Stimulated activated CD8-positive, alpha-beta memory T cell treated with anti-CD3 and anti-CD28 coated beads, Interleukin-7, amount 100 ng/mL, for 1 hour (primary cell): ENCODE results near the gene SDF2.
"Not testable (repeated sequence)": the region's sequence is repeated elsewhere in the genome, so short reads cannot be mapped to it uniquely, and the experiment has no call there.

Experiments
- DNase-seq, 2 donors: peaks; one replicate each; pipeline ENCODE4 v3.0.0-alpha.2; 2020; ENCODE audit warnings: low read depth in 2 of 2

Gene SDF2

DNA sequence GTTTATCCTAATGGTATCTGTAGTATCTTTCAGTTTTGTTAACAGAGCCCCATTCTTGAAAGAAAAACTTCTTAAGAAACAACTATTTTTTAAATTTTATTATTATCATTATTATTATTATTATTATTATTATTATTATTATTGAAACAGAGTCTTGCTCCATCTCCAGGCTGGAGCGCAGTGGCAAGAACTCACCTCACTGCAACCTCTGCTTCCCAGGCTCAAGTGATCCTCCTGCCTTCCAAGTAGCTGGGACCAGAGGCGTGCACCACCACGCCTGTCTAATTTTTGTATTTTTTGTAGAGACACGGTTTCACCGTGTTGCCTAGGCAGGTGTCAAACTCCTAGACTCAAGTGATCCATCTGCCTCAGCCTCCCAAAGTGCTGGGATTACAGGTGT, 23.7 kb upstream of the SDF2 start:
- no peak for DNase-seq

DNA sequence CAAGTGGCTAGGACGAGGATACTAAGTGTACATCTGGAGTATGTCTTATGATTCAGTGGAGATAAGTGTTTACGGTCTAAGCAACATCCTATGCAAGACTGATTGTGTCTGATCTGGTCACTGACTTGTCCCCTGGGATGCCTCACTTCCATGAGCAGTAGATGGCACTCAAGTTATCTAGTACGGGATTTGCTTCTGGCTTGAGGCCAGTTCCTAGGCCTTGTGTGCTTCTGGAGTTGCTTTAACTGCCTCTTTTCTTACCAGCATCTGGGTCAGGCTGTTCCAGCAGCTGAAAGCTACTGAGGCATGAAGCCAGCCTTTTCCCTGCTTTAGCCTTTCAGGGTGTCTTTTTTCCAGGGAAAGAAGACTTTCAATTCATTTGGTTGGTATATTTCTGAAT, 23.3 kb upstream of the SDF2 start:
- DNase-seq, result no peak

DNA sequence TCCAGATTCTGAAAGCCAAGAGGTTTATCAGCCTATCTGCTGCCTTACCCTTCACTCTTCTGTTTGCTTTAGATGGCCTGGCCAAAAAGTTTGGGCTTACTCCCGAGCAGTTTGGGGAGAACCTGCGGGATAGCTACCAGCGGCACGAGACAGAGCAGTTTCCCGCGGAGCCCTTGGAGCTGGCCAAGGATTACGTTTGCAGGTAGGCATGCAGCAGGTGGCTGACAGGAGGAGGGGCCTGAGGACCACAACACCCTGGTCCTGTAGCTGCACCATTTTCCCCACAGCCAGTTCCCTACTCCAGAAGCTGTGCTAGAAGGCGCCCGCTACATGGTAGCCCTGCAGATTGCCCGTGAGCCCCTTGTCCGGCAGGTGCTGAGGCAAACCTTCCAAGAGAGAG, 20.9 kb upstream of the SDF2 start:
- no peak for DNase-seq

DNA sequence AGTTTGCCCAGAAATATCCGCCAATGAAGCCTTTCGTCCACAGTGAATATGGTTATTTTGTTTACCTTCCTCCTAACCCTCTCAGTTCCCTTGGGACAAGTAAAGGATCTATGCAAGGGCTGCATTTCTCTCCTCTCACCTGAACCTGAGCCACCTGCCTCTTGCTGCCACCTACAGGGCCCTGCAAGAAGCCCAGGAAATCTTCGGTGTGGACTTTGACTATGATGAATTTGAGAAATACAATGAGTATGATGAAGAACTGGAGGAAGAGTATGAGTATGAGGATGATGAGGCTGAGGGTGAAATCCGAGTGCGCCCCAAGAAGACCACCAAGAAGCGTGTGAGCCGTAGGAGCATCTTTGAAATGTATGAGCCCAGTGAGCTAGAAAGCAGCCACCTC, 14.3 kb upstream of the SDF2 start:
- DNase-seq, result no peak

DNA sequence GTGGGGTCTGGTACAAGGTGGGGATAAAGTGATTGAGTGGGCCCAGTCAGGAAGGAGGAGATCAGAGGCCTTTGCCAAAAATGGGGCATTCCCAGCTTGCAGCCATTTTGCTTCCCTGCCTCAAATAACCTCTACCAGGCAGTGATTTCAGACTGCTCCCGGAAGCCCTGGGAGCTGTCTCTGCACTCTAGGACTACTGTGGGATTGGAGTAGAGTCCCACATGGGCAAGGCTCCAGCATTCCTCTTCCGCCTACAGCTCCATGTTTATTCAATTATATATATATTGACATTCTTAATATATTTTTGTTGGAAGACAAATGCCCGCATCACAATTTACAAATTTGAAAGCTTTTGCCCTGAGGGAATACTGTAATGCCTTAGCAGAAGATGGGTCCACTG, 13.8 kb upstream of the SDF2 start:
- no peak for DNase-seq

DNA sequence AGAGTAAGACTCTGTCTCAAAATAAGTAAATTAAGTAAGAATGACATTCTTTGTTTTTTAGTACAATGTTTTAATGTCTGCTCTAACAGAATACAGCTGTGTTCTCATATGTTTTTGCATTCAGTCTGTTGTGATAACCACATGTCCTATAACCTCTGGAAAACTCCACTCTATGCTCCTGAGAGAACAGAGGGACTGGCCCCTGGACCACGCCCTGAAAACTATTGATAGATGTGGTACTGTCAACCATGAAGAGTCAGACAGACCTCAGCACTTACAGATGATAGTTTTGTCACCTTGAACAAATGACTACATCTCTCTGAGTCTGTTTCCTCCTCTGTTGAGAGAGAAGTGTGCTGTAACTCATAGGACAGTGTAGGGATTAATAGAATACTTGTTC, 8.2 kb upstream of the SDF2 start:
- DNase-seq, result no peak

DNA sequence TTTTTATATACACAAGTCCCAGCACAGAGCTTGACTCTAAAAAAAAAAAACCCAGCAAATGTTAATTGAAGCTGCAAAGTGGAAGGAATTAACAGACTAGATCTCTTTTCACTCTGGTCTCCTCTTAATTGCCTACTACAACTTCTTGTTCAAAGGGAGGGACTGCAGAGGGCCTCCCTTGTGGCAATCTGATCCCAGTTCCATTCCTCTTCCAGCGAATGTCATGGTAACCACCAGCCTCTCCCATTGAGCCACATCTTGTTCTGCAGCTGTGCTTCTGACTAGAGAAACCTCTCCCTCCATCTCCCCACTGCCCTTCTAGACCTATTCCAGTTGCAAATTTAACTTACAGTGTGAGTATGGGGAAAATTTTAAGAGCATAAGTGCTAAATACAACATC, 6.2 kb upstream of the SDF2 start:
- DNase-seq, result no peak

DNA sequence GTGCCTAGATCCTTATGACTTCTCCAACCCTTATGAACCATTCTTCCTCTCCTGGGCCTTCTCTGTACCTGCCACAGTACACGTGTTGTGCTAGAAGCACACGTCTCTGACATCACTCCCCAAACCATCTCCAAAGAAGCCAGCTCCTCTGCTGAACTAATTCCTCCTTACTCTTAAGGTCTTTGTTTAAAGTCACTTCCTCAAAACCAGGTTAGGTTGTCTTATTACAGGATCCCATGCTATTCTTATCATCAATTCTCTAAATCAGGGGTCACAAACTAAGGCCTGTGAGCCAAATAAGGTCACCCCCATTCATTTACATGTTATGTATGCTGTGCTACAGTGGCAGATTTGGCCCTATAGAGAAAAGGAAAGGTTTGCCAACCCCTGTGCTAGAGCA, 4.3 kb upstream of the SDF2 start:
- no peak for DNase-seq

DNA sequence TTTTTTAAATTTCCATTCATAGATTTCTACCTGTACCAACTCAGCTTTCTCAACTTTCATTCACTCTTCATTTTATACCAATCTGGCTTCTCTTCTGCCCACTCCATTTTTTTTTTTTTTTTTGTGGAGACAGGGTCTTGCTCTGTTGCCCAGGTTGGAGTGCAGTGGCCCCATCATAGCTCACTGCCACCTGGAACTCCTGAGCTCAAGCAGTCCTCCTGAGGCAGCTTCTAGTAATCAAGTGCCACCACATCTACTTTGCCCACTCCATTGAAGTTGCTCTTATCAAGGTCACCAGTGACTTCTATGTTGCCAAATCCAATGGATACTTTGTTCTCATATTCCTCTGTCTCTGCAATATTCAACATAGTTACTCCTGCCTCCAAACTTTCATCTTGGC, 2.0 kb upstream of the SDF2 start:
- DNase-seq, result no peak

DNA sequence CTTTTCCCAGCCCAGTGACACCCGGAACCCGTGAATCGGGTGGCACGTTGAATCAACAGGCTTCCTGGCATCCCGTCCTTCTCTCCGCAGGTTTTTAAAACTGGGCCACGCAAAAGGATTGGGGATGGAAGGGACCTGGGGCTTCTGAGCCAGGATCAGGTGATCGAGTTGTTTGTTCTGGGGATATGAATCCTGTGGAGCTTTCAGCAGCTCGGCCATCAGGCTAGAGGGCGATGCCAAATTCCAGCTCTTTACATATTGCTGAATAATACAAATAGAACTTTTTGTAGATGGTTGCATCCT, 772 bp upstream of the SDF2 start:
- no peak for DNase-seq

DNA sequence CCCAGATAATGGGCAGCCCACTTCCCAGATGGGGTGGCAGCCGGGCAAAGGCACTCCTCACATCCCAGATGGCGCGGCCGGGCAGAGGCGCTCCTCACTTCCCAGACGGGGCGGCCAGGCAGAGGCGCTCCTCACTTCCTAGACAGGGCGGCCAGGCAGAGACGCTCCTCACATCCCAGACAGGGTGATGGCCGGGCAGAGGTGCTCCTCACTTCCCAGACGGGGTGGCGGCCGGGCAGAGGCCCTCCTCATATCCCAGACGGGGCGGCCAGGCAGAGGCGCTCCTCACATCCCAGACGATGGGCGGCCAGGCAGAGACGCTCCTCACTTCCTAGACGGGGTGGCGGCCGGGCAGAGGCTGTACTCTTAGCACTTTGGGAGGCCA, 2.2 kb downstream of the SDF2 start:
- DNase-seq, result not testable (repeated sequence)

DNA sequence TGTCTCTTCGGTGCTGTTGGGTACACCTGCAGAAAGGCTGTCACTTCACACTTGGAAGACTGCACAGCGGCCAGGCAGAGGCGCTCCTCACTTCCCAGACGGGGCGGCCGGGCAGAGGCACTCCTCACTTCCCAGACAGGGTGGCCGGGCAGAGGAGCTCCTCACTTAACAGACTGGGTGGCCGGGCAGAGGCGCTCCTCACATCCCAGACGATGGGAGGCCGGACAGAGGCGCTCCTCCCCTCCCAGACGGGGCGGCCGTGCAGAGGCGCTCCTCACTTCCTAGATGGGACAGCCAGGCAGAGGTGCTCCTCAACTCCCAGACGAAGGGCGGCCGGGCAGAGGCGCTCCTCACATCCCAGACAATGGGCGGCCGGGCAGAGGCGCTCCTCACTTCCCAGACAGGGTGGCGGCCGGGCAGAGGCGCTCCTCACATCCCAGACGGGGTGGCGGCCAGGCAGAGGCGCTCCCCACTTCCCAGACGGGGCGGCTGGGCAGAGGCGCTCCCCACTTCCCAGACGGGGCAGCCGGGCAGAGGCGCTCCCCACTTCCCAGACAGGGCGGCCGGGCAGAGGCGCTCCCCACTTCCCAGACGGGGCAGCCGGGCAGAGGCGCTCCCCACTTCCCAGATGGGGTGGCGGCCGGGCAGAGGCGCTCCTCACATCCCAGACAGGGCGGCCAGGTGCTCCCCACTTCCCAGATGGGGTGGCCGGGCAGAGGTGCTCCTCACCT, 2.8 kb downstream of the SDF2 start:
- DNase-seq, result not testable (repeated sequence)

DNA sequence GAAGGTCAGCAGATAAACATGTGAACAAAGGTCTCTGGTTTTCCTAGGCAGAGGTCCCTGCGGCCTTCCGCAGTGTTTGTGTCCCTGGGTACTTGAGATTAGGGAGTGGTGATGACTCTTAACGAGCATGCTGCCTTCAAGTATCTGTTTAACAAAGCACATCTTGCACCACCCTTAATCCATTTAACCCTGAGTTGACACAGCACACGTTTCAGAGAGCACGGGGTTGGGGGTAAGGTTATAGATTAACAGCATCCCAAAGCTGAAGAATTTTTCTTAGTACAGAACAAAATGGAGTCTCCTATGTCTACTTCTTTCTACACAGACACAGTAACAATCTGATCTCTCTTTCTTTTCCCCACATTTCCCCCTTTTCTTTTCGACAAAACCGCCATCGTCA, 3.4 kb downstream of the SDF2 start:
- not testable (repeated sequence) for DNase-seq

DNA sequence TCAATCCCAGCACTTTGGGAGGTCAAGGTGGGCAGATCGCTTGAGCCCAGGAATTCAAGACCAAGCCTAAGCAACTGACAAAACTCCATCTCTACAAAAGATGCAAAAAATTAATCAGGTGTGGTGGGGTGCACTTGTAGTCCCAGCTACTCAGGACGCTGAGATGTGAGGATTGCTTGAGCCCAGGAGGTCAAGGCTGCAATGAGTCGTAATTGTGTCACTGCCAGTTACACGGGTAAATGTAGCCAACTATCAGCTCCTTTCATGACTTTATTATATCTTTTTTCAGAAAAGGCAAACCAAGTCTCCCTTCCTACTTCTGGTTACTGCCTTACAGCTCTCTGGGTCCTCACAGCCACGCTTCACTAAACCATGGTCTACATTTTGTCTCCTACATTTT, 4.0 kb downstream of the SDF2 start:
- DNase-seq, result no peak

DNA sequence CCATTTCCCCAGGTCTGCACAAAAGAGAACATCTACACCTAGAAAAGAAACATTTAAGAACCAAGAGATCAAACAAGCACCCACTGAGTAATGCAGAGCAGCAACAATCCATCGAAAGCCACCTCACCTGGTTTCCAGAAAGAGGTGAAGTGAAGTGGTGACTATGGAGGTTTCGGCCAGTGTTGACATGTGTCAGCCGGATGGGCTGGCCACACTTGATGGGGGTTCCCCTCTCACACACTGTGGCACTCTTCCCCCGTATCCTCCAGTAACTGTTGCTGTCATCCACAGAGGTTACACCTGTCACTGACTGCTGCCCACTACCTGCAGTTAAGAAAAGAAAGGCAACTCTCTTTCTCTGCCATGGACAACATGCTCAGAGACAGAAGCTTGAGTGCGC, 6.5 kb downstream of the SDF2 start:
- DNase-seq, result no peak

DNA sequence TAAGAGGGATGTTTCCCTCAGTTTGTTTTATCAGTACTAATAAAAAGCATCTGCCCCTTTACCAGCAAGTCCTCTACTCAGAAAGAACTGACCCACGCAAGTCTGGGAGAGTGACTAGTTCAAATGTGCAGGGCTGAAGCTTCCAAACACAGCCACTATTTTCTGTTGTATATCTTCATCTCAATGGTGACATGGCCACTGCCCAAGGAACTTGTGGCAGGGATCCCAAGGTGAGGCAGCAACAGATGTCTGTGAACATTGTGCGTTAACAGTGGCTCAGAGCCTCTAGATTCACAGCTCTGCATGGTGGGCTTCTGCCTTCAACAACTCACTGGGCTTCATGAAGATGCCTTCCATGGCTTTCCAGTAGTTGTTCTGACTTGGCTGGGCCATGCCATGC, 13.0 kb downstream of the SDF2 start:
- no peak for DNase-seq

DNA sequence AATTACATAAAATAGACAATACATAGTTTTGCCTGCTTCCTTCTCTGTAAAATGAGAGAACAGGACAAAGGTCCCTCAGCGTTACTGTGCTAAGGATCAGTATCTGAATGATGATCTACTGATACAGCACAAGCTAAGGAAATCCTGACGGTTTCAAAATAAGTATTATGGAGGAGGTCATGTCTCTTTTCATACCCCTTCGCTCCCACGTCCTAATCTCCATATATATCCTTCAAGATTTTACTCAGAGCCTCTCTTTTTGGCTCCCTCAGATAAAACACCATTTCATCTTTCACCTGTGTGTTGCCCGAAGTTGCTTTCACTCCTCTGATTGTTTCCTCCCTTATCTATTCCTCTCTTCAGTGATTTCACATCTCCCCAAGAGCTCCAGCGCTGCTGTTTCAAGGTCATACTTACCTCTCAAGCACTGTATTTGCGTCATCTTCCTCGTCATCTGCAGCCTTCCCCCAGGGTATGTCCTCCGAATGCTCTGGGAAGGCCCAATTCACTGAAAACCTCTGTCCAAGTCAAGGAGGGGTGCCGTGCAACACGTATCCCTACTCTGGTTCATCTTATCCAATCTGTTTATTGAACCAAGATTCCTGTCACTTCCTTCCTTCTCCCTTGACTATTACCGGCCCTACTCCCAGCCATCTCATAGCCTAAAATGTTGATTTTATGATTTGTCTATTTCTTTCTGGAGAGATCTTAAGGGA, 15.5 kb downstream of the SDF2 start:
- no peak for DNase-seq

DNA sequence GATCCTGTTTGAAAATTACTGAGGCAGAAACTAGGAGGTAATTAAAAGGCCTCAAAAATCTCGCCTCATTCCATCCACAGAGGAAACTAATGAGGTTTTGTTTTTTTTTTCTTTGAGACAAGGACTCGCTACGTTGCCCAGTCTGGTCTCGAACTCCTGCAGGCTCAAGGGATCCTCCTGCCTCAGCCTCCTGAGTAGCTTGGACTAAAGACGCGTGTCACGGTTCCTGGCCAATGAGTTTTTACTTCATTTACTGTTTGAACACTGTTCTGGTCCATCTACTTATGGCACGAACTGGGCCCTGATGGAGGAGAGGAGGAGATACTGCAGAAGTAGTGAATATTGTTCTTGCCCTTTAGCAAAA, 16.1 kb downstream of the SDF2 start:
- no peak for DNase-seq

DNA sequence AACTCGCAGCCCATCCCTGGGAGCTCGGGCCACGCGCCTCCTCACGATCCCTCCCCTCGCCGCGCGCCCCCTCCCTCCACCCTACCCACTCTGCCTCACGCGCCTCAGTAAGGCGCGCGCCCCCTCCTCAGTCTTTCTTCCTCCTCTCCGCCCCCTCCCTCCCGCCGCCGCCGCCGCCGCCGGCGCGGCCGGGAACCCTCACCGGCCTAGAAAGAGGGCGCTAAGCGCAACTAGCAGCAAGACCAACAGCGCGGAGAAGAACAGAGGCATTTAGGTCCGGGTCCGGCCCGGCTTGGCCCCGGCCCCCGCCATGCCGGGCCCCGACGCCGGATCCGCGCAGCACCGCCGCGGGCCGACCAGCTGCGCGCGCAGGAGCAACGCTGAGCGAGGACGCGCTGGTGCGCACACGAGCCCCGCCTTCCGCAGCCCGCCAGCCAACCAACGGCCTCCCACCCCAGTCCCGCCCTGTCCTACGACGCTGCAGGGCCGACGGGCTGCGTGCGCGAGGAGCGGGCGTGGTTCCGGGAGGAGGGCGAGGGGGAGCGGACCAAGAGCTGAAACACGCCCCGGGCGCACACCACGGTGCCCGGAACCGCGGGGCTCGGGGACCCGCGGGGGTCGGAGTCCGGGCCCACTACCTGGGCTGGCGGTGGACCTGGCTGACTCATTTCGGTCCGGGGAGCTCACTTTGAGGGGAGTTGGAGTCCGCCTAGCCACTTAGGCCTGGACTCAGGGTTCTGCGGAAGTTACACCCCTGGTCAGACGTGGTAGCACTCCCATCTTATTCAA, 16.7 kb downstream of the SDF2 start, which contains the start of gene BLTP2:
BLTP2 (minus strand) TSS at position 372 of the 789 bp plus-strand sequence; CDS start at position 270, 102 bp downstream.
- DNase-seq, result peak; percentile 84 to 89

DNA sequence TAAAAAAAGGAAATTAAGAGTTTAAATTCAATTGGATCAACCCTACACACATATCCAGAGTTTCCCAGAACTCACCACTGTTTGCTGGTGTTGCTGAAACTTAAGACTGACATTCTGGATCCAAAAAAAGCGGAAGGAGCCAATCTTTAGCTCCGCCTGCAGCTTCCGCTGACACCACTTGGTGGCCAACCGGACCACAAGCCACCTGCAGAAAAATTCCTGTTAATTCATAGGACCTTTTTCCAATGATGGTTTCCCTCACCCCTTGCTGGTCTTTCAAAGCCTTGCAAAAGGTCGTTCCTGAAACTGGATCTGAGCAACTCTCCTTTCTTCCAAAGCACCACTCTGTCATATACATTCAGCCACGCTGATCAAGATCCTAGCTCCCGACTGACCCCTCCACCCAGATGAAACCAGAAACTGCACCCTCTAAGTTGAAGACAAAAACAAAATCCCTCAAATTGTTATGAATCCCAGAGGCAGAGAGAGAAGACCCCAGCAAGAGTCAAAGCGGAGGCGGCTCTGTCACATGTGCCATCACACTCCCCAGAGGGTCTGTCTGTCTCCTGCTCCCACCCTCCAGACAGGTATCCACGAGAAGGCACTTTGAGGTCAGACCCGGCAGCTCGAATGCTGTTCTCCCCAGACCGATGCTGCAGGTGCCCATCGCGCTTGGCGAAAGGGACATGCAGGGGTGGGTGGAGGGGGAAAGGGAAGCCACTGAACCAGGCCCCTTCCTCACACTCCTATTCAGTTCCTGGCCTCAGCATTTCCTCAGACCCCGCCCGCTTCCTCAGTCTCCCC, 17.5 kb downstream of the SDF2 start:
- DNase-seq, result no peak

DNA sequence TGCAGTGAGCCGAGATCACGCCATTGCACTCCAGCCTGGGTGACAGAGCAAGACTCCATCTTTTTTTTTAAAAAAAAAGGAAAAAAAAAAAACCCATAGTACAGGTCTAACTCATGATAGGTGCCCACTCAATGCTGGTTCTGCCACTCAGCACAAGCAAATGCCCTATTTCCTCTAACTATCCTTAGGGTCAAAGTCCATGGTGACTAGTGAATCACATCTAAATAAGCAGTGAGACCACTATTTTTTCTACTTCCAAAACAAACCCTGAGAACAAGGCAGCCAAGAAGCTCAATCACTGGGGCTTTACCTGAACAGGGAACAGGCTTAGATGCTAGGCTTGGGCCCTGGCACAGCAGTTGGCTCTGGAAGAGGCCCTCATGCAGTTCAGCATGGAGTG, 20.1 kb downstream of the SDF2 start:
- DNase-seq, result no peak

DNA sequence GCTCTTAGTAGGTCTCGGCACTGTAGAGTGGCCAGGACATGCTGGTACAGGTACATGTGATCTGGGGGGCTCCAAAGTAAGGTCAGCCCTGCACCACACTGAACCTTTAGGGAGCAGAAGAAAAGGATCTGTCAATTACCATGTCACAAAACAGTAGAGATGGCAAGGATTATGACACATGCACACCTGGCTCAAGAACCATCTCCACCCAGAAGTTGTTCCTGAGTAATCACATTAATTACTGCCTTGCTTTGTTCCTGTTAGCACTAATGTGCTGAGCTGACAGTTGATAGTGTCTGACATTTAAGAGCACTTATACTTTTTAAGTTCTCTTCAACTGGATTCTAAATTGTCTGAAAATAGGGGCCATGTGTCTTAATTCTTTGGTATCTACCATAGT, 26.2 kb downstream of the SDF2 start:
- no peak for DNase-seq
